IMR-90 (cell line): ENCODE measurements around the gene TAOK1. TPM values are rescaled to one million over a fixed set of nuclear protein-coding genes. Genes with fewer than 3 reads are reported as not detected.

Experiments
- ATAC-seq: fragments of 200-7000 bp; cut with Tn5 transposase; 2 replicates; pipeline ENCODE4 v1.9.1; 2020; ENCODE audit warnings: low read depth, mild to moderate bottlenecking, moderate library complexity
- BruUV-seq: library from RNA; stranded (reverse); fragments of 400-500 nt; replicated peaks from 2 replicates; lab custom pipeline; 2021; lab: Mats Ljungman, UMichigan
- CTCF ChIA-PET: fragments of 300-600 bp; formaldehyde crosslinking; extraction: SDS; loops from one replicate; lab custom pipeline; 2021; ENCODE audit warnings: antibody characterized with exemption; lab: Yijun Ruan, JAX
- POLR2A ChIA-PET: fragments of 300-600 bp; sonication (Branson Sonifier 250); formaldehyde crosslinking; loops from one replicate; lab custom pipeline; 2022; ENCODE audit warnings: antibody characterized with exemption; ENCODE audit not compliant: unreplicated experiment; lab: Charles Lee
- DNase-seq: peaks from one replicate; pipeline ENCODE4 v3.0.0; 2013
- H2AFZ ChIP-seq: replicated peaks from 2 replicates; pipeline ENCODE3; 2013; ENCODE audit warnings: low read length, mild to moderate bottlenecking; ENCODE audit not compliant: poor library complexity
- H2AK5ac ChIP-seq: 2 replicates; pipeline ENCODE4 v1.6.1; 2013; ENCODE audit warnings: low read depth, low read length, inconsistent platforms
- H2AK9ac ChIP-seq: replicated peaks from 2 replicates; pipeline ENCODE3; 2013; ENCODE audit warnings: mild to moderate bottlenecking, low read depth, low read length, moderate library complexity; ENCODE audit not compliant: poor library complexity
- H2BK120ac ChIP-seq: 2 replicates; pipeline ENCODE4 v1.6.1; 2013; ENCODE audit warnings: low read depth, low read length, inconsistent platforms
- H2BK15ac ChIP-seq: 3 replicates; pipeline ENCODE4 v1.6.1; 2013; ENCODE audit warnings: low read depth, low read length, inconsistent platforms
- H2BK20ac ChIP-seq: 2 replicates; pipeline ENCODE4 v1.6.1; 2013; ENCODE audit warnings: low read depth, mild to moderate bottlenecking, inconsistent platforms, low read length, moderate library complexity
- H2BK5ac ChIP-seq: 2 replicates; pipeline ENCODE4 v1.6.1; 2013; ENCODE audit warnings: mild to moderate bottlenecking, low read depth, low read length, inconsistent platforms; ENCODE audit not compliant: poor library complexity, severe bottlenecking
- H3K14ac ChIP-seq: replicated peaks from 2 replicates; pipeline ENCODE4 v1.6.1; 2013; ENCODE audit warnings: low read depth, low read length, inconsistent platforms
- H3K18ac ChIP-seq: 2 replicates; pipeline ENCODE4 v1.6.1; 2013; ENCODE audit warnings: low read depth, low read length, control low read depth
- H3K23ac ChIP-seq: 2 replicates; pipeline ENCODE4 v1.6.1; 2013; ENCODE audit warnings: low read depth, low read length, inconsistent platforms
- H3K27ac ChIP-seq: 2 replicates; pipeline ENCODE4 v1.5.1; 2013; ENCODE audit warnings: mild to moderate bottlenecking, control low read depth, low read length; ENCODE audit not compliant: insufficient read depth
- H3K27me3 ChIP-seq: 2 replicates; pipeline ENCODE4 v1.6.1; 2013; ENCODE audit warnings: low read length; ENCODE audit not compliant: control insufficient read depth, insufficient read depth
- H3K36me3 ChIP-seq: 2 replicates; pipeline ENCODE4 v1.6.1; 2013; ENCODE audit warnings: low read length, mixed read lengths; ENCODE audit not compliant: control insufficient read depth, insufficient read depth
- H3K4ac ChIP-seq: 2 replicates; pipeline ENCODE4 v1.6.1; 2013; ENCODE audit warnings: low read depth, low read length, inconsistent platforms
- H3K4me1 ChIP-seq: 2 replicates; pipeline ENCODE4 v1.6.1; 2013; ENCODE audit warnings: low read length, mixed read lengths; ENCODE audit not compliant: control insufficient read depth, insufficient read depth
- H3K4me2 ChIP-seq: 2 replicates; pipeline ENCODE4 v1.6.1; 2013; ENCODE audit warnings: low read depth, mild to moderate bottlenecking, control low read depth, low read length, moderate library complexity
- H3K4me3 ChIP-seq: 2 replicates; pipeline ENCODE4 v1.5.1; 2013; ENCODE audit warnings: low read depth, mild to moderate bottlenecking, control low read depth, low read length, moderate library complexity; ENCODE audit not compliant: insufficient read depth
- H3K56ac ChIP-seq: 2 replicates; pipeline ENCODE4 v1.6.1; 2013; ENCODE audit warnings: low read length, inconsistent platforms; ENCODE audit not compliant: insufficient read depth; ENCODE audit errors: extremely low read depth
- H3K79me1 ChIP-seq, 2 experiments: 2 replicates each; pipeline ENCODE4 v1.6.1; 2013; ENCODE audit warnings: low read length in 2 of 2, inconsistent platforms in 1 of 2, low read depth in 1 of 2
- H3K9ac ChIP-seq: 2 replicates; pipeline ENCODE4 v1.6.1; 2013; ENCODE audit warnings: low read depth, low read length, control low read depth
- H3K9me1 ChIP-seq: 2 replicates; pipeline ENCODE4 v1.6.1; 2013; ENCODE audit warnings: low read length, inconsistent platforms; ENCODE audit not compliant: insufficient read depth
- H3K9me3 ChIP-seq: 2 replicates; pipeline ENCODE4 v1.6.1; 2013; ENCODE audit warnings: low read length; ENCODE audit not compliant: control insufficient read depth, insufficient read depth
- H4K20me1 ChIP-seq: 2 replicates; pipeline ENCODE4 v1.6.1; 2013; ENCODE audit warnings: low read length, inconsistent platforms; ENCODE audit not compliant: insufficient read depth
- H4K5ac ChIP-seq: 2 replicates; pipeline ENCODE4 v1.6.1; 2013; ENCODE audit warnings: mild to moderate bottlenecking, low read depth, low read length, control low read depth
- H4K8ac ChIP-seq, 2 experiments: 2 replicates each; pipeline ENCODE4 v1.6.1; 2013; ENCODE audit warnings: low read depth in 2 of 2, low read length in 2 of 2, control low read depth in 1 of 2, inconsistent platforms in 1 of 2
- H4K91ac ChIP-seq: 2 replicates; pipeline ENCODE4 v1.6.1; 2013; ENCODE audit warnings: low read depth, low read length, inconsistent platforms; ENCODE audit not compliant: insufficient read depth
- BHLHE40 ChIP-seq: fragments of 150-350 bp; IDR thresholded peaks from 2 replicates; pipeline ENCODE4 v1.6.1; 2016; ENCODE audit warnings: mild to moderate bottlenecking, low read depth, low read length
- CEBPB ChIP-seq: IDR thresholded peaks from 2 replicates; pipeline ENCODE4 v1.6.1; 2012; ENCODE audit warnings: low read depth, low read length, improper control_type of control experiment
- CHD1 ChIP-seq: IDR thresholded peaks from 2 replicates; pipeline ENCODE4 v1.6.1; 2012; ENCODE audit warnings: low read depth, low read length, improper control_type of control experiment
- FOS ChIP-seq: fragments of 150-350 bp; IDR thresholded peaks from 2 replicates; pipeline ENCODE4 v1.6.1; 2016; ENCODE audit warnings: low read depth, low read length
- MAZ ChIP-seq: IDR thresholded peaks from 2 replicates; pipeline ENCODE4 v1.6.1; 2012; ENCODE audit warnings: low read depth, mild to moderate bottlenecking, low read length, improper control_type of control experiment, moderate library complexity, borderline replicate concordance
- NFE2L2 ChIP-seq: fragments of 150-350 bp; IDR thresholded peaks from 2 replicates; pipeline ENCODE4 v1.6.1; 2016; ENCODE audit warnings: low read depth, mild to moderate bottlenecking, low read length
- RCOR1 ChIP-seq: IDR thresholded peaks from 2 replicates; pipeline ENCODE4 v1.6.1; 2012; ENCODE audit warnings: mild to moderate bottlenecking, low read length, improper control_type of control experiment; ENCODE audit not compliant: insufficient replicate concordance
- SMC3 ChIP-seq: fragments of 150-350 bp; IDR thresholded peaks from 2 replicates; pipeline ENCODE4 v1.6.1; 2016; ENCODE audit warnings: low read depth, mild to moderate bottlenecking, antibody characterized with exemption, low read length, moderate library complexity
- WGBS, 2 experiments: methylation state at CpG; one replicate each; pipeline versions ENCODE4 v1.1.5 to v1.1.7; 2013; ENCODE audit warnings: missing lambda C conversion rate in 2 of 2; ENCODE audit not compliant: insufficient read length in 1 of 2; ENCODE audit errors: extremely low coverage in 2 of 2; 5-methylcytosine and 5-hydroxymethylcytosine counted together
- dilution Hi-C: fragments of 300-500 bp; cut with HindIII; formaldehyde crosslinking; loops from one replicate; pipeline ENCODE4 v1.14.3; 2018; ENCODE audit warnings: low sequenced_read_pairs; ENCODE audit not compliant: unreplicated experiment
- in situ Hi-C: fragments of 300-500 bp; cut with MboI; formaldehyde crosslinking; loops from 3 replicates; pipeline ENCODE4 v1.14.3; 2019; ENCODE audit warnings: low sequenced_read_pairs, inconsistent platforms, mixed read lengths
- intact Hi-C: fragments of 100-400 bp; cut with micrococcal nuclease; formaldehyde crosslinking; loops from 2 replicates; pipeline ENCODE4 v1.10.0; 2022
- polyA plus RNA-seq, 3 experiments: library from polyadenylated mRNA; depleted of rRNA; stranded (reverse); fragments of >200 nt; gene quantifications; 2 replicates each; pipeline ENCODE4 v1.2.3, GENCODE V29; 2012; ENCODE audit warnings: low replicate concordance in 1 of 3
- total RNA-seq: library from RNA; depleted of rRNA; stranded (reverse); fragments of >200 nt; gene quantifications from 2 replicates; pipeline ENCODE4 v1.2.3, GENCODE V29; 2012
- TF ChIP-seq, protein P1 (sequence below): fragments of 150-350 bp; IDR thresholded peaks from 2 replicates; pipeline ENCODE4 v1.6.1; 2016; ENCODE audit warnings: low read depth, mild to moderate bottlenecking, low read length, moderate library complexity, borderline replicate concordance

Gene TAOK1
- total and polyA plus RNA-seq, 2 of the 4 experiments (the other 2 are of a cell fraction), result 9.8 to 91.8 TPM

DNA sequence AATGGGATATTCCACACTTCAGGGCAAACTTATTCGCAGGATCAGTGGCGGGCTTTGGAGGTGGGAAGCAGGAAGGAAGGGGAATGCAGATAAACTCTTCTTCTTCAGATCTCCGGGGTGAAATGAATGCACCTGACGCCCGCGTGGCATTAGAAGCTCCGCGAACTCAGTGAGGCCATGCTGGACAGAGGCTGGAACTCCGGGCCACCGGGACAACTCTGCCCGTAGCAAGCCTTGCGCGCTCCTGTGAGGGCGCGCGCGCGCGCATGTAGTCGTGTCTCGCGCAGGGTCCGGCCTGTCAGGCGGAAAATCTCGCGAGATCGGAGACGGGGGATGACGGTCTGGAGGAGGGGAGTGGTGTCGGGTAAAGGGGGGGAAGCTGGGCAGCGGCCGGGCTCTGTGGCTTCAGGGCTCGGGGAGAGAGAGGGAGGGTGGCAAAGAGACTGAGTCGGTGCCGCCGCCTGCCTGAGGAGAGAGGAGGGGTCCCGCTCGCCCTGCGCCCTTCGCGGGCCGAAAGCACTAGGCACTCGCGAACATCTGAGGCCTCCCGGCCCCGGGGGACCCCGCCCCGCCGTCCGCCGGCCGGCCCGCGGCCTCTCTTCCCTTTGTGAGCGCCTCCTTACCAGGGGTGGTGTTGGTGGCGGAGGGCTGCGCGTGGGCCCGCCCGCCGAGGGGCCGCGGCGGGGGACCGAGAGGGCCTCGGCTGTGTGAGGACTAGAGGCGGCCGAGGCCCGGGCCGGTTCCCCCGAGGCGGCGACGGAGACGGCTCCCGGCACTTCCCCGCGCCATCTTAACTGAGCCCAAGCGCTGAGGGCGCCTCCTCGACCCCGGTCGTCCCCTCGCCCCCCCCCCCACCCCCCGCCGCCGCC is at the start of gene TAOK1 (continued):
- TF ChIP-seq CHD1, result no peak
- 0 out of 2 replicates have a peak, but pooled peaks have one; percentile 3 for TF ChIP-seq FOS
- TF ChIP-seq NFE2L2, result no peak
- TF ChIP-seq BHLHE40, result no peak
- TF ChIP-seq SMC3, result no peak

DNA sequence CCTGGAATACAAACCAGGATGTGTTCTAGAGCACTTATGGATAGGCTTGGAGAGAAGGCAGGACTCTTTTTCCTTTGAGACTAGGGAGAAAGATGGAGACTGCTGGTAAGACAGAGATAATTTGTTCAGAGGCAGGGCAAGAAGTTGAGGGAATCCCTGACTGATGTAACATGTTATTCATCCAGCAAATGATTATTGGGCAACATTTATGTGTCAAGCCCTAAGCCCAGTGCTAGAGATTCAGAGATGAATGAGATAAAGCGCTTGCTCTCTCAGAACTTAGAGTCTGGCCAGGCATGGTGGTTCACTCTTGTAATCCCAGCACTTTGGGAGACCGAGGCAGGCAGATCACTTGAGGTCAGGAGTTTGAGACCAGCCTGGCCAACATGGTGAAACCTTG is 48.4 kb upstream of the TAOK1 start:
- Histone ChIP-seq H3K14ac (no peak overlapping the region), H2AK9ac (no peak overlapping the region), H3K23ac (no peak overlapping the region), H3K9ac (no peak overlapping the region), H2BK15ac (no peak overlapping the region), H2AK5ac (no peak overlapping the region), H3K27me3 (peaks cover 17% of the 10 kb centered on the region), H3K79me1 (no peaks in the 10 kb centered on the region), H4K91ac (no peak overlapping the region), H3K4me2 (no peak overlapping the region), H3K4me1 (no peaks in the 10 kb centered on the region), H3K36me3 (no peaks in the 10 kb centered on the region), H4K8ac (no peak overlapping the region), H3K9me3 (no peaks in the 10 kb centered on the region), H4K5ac (no peak overlapping the region), H3K27ac (no peak overlapping the region), H4K20me1 (no peaks in the 10 kb centered on the region), H2BK20ac (no peak overlapping the region), H3K4me3 (no peak overlapping the region), H3K9me1 (no peaks in the 10 kb centered on the region), H2AFZ (no peak overlapping the region), H2BK120ac (no peak overlapping the region), H2BK5ac (no peak overlapping the region), H3K56ac (no peak overlapping the region), H3K4ac (no peak overlapping the region), H3K18ac (no peak overlapping the region)
- dilution Hi-C loops (no loop called here), intact Hi-C loops (no loop called here), in situ Hi-C loops (loop anchor here (25.0 kb wide), 1 partner anchor 721 kb away; no protein-coding TSS in a partner anchor)
- ATAC-seq, result no peak
- DNase-seq, result peak; percentile 16
- TF ChIP-seq BHLHE40 (no peak), RCOR1 (no peak), MAZ (no peak), CHD1 (no peak), CEBPB (peak; percentile 73)
- TF ChIP-seq, protein P1, sequence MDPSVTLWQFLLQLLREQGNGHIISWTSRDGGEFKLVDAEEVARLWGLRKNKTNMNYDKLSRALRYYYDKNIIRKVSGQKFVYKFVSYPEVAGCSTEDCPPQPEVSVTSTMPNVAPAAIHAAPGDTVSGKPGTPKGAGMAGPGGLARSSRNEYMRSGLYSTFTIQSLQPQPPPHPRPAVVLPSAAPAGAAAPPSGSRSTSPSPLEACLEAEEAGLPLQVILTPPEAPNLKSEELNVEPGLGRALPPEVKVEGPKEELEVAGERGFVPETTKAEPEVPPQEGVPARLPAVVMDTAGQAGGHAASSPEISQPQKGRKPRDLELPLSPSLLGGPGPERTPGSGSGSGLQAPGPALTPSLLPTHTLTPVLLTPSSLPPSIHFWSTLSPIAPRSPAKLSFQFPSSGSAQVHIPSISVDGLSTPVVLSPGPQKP, result no peak
- WGBS, 2 experiments, result 82% methylated on average over 2 of the region's 2 CpGs; no CpG with 5 or more reads in 1 of the 2 experiments
- ChIA-PET POLR2A (no interaction called here), CTCF (no interaction called here)
- no TSS peak for BruUV-seq
